OCI-LY3 (cell line): ENCODE results near the gene RDH11.

Source experiments
- H2AFZ ChIP-seq: fragments of 200-600, 300-600 bp; shearing (Covaris generic); 2 replicates; pipeline ENCODE4 v1.6.0; 2014; ENCODE audit warnings: antibody characterized with exemption, low read depth, low read length
- H3K27ac ChIP-seq: fragments of 200-600, 300-600 bp; sonication (generic); 2 replicates; pipeline ENCODE4 v1.5.1; 2014; ENCODE audit warnings: mild to moderate bottlenecking, low read length, moderate library complexity, mixed read lengths
- H3K27me3 ChIP-seq: fragments of 200-600, 300-600 bp; sonication (generic); 2 replicates; pipeline ENCODE4 v1.6.1; 2014; ENCODE audit warnings: low read depth, low read length, mixed read lengths
- H3K36me3 ChIP-seq: fragments of 200-600, 300-600 bp; sonication (generic); replicated peaks from 2 replicates; pipeline ENCODE3; 2014; ENCODE audit warnings: low read depth, low read length, mixed read lengths
- H3K4me1 ChIP-seq: fragments of 300-600, 200-600 bp; sonication (generic); 2 replicates; pipeline ENCODE4 v1.6.1; 2014; ENCODE audit warnings: low read length, mixed read lengths
- H3K4me2 ChIP-seq: fragments of 200-600, 300-600 bp; sonication (generic); 2 replicates; pipeline ENCODE4 v1.6.1; 2014; ENCODE audit warnings: low read length, mixed read lengths
- H3K4me3 ChIP-seq: fragments of 300-600, 200-600 bp; sonication (generic); 2 replicates; pipeline ENCODE4 v1.5.1; 2014; ENCODE audit warnings: antibody characterized with exemption, mild to moderate bottlenecking, low read length, moderate library complexity
- H3K79me2 ChIP-seq: fragments of 300-600, 200-600 bp; shearing (Covaris generic); 2 replicates; pipeline ENCODE4 v1.6.1; 2014; ENCODE audit warnings: mild to moderate bottlenecking, low read length, mixed read lengths
- H3K9ac ChIP-seq: fragments of 300-600, 200-600 bp; shearing (Covaris generic); 2 replicates; pipeline ENCODE4 v1.6.0; 2014; ENCODE audit warnings: mild to moderate bottlenecking, low read length, moderate library complexity
- H3K9me3 ChIP-seq: fragments of 200-600, 300-600 bp; shearing (Covaris generic); 2 replicates; pipeline ENCODE4 v1.6.1; 2014; ENCODE audit warnings: low read length, mixed read lengths; ENCODE audit not compliant: insufficient read depth
- H4K20me1 ChIP-seq: fragments of 200-600, 300-600 bp; sonication (generic); 2 replicates; pipeline ENCODE4 v1.6.1; 2016; ENCODE audit warnings: low read length, mixed read lengths; ENCODE audit not compliant: insufficient read depth
- EZH2phosphoT487 ChIP-seq: fragments of 200-600 bp; shearing (Covaris generic); IDR thresholded peaks from 2 replicates; pipeline ENCODE4 v1.6.1; 2018; ENCODE audit warnings: antibody characterized with exemption, mixed run types, low read depth
- TF ChIP-seq, protein P1 (sequence below): fragments of 200-600, 300-600 bp; sonication (generic); IDR thresholded peaks from 2 replicates; pipeline ENCODE4 v1.5.1; 2014; ENCODE audit warnings: antibody characterized with exemption, low read length, low read depth

The RDH11 gene

DNA sequence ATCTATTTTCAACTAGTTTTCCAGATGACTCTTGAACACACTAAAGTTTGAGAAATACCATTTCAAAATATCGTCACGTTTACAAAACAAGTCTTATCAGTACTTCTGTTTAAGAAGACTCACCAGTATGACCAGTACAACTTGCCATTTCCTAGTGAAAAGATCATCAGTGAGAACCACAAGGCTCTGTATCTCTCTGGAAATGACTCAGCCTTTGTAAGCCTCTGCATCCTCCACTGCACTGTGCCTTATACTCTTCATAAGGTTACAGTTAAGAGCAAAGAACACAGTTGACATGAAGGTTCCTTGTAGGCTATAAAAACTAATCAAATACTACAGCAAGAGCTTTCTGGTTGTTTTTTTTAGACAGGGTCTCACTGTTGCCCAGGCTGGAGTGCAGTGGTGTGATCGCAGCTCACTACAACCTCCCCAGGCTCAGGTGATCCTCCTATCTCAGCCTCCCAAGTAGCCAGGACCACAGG is 15.4 kb downstream of the RDH11 start:
- Histone ChIP-seq H3K4me2 (no peak overlapping the region), H3K9me3 (no peaks in the 10 kb centered on the region), H4K20me1 (peaks cover 17% of the 10 kb centered on the region), H3K79me2 (0 out of 2 replicates have a peak, but pooled peaks cover 4% of the 10 kb centered on the region), H3K27me3 (no peaks in the 10 kb centered on the region), H2AFZ (no peak overlapping the region), H3K36me3 (peaks cover 70% of the 10 kb centered on the region), H3K4me1 (peaks cover 18% of the 10 kb centered on the region), H3K9ac (no peak overlapping the region), H3K27ac (no peak overlapping the region), H3K4me3 (no peak overlapping the region)
- TF ChIP-seq EZH2phosphoT487: no peak
- TF ChIP-seq, protein P1, sequence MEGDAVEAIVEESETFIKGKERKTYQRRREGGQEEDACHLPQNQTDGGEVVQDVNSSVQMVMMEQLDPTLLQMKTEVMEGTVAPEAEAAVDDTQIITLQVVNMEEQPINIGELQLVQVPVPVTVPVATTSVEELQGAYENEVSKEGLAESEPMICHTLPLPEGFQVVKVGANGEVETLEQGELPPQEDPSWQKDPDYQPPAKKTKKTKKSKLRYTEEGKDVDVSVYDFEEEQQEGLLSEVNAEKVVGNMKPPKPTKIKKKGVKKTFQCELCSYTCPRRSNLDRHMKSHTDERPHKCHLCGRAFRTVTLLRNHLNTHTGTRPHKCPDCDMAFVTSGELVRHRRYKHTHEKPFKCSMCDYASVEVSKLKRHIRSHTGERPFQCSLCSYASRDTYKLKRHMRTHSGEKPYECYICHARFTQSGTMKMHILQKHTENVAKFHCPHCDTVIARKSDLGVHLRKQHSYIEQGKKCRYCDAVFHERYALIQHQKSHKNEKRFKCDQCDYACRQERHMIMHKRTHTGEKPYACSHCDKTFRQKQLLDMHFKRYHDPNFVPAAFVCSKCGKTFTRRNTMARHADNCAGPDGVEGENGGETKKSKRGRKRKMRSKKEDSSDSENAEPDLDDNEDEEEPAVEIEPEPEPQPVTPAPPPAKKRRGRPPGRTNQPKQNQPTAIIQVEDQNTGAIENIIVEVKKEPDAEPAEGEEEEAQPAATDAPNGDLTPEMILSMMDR: no peak

DNA sequence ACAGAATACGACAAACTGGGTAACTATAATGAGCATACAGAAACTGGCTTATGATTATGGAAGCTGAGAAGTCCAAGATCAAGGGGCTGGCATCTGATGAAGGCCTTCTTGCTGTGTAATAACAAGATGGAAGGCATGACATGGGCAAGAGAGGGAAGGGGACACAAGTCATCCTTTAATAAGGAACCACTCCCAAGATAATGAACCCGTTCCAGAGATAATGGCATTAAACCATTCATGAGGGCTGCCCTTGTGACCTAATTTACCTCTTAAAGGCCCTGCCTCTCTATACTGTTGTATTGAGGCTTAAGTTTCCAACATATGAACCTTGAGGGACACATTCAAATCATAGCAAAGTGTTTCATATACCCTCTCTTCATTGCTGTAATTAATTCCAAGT is 16.6 kb downstream of the RDH11 start:
- H3K9ac ChIP-seq: no peak overlapping the region
- no peak overlapping the region for H3K27ac ChIP-seq
- no peak overlapping the region for H3K4me2 ChIP-seq
- no peak overlapping the region for H3K4me3 ChIP-seq
- peaks cover 58% of the 10 kb centered on the region for H3K36me3 ChIP-seq
- H2AFZ ChIP-seq: no peak overlapping the region
- no peaks in the 10 kb centered on the region for H3K9me3 ChIP-seq
- H4K20me1 ChIP-seq: peaks cover 14% of the 10 kb centered on the region
- H3K4me1 ChIP-seq: peaks cover 20% of the 10 kb centered on the region
- TF ChIP-seq, protein P1: no peak
- no peak for TF ChIP-seq EZH2phosphoT487
- peaks cover 5% of the 10 kb centered on the region for H3K79me2 ChIP-seq
- no peaks in the 10 kb centered on the region for H3K27me3 ChIP-seq

DNA sequence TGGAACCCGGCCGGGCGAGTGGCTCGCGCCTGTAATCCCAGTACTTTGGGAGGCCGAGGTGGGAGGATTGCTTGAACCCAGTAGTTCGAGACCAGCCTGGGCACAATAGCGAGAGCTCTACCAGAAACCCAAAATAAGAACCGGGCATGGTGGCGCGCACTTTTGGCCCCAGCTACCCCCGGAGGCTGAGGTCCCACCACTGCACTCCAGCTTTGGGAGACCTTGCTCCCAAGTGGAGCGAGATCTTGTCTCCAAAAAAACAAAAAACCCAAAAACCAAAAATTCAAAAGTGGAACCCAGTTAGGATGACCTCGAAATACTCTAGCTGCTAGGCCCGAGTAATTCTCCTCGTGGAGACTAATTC is 20.4 kb downstream of the RDH11 start:
- Histone ChIP-seq H3K27ac (no peak overlapping the region), H3K36me3 (peaks cover 27% of the 10 kb centered on the region), H3K27me3 (no peaks in the 10 kb centered on the region), H3K9ac (peak overlapping the region; percentile 78), H4K20me1 (peaks cover 8% of the 10 kb centered on the region; the same call in 1 of the 2 replicates), H3K4me2 (peak overlapping the region; percentile 89), H2AFZ (peak overlapping the region; percentile 96), H3K9me3 (no peaks in the 10 kb centered on the region), H3K79me2 (peaks cover 19% of the 10 kb centered on the region), H3K4me1 (peaks cover 16% of the 10 kb centered on the region), H3K4me3 (peak overlapping the region; percentile 97)
- no peak for TF ChIP-seq EZH2phosphoT487
- TF ChIP-seq, protein P1: no peak

DNA sequence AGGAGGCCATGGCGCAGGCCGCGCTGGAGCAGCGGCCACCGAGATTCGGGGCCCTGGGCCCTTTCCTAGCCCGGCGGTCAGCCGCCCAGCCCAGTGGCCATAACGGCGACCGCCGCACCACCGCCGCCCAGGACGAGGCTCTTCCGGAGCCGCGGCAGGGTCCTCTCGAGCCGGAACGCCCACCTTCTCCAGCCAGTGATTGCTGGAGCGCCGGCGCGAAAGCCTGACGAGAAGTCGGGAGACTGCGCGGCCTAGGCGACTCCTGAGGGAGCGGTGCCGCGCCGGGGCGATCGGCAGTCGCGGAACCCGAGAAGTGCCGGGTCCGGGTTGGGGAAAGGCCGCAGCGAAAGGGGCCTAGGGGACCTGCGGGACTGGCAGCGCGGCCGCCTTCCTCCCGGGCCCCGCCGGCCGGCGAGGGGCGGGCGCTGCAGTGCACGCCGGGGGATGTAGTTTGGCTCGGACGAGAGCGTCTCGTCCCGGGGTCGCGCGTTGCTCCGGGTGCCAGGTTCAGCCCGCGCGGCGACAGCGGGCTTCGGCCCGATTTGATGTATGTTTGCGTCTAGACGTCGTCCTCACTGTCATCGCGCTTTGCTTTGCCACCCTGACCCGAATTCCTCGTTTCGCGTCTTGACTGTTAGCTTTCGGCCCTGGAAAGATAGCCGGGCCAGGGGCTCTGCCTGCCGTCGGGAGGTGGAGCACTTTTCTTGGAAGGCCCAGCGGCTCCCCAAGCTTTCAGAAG is 20.9 kb downstream of the RDH11 start, which contains the start of gene VTI1B:
TSS of gene VTI1B (minus strand) at position 153 of the 739 bp plus-strand sequence. CDS start at position 10, 143 bp downstream.
- Histone ChIP-seq H3K27me3 (no peaks in the 10 kb centered on the region), H3K36me3 (peaks cover 23% of the 10 kb centered on the region), H3K4me3 (peak within 1 kb of the TSS; percentile 97), H3K4me2 (peak within 1 kb of the TSS; percentile 89), H3K27ac (peak within 1 kb of the TSS; percentile 69), H3K79me2 (peaks cover 19% of the 10 kb centered on the region), H2AFZ (peak within 1 kb of the TSS; percentile 96), H3K9me3 (no peaks in the 10 kb centered on the region), H3K9ac (peak within 1 kb of the TSS; percentile 78), H4K20me1 (peaks cover 4% of the 10 kb centered on the region; the same call in 1 of the 2 replicates), H3K4me1 (peaks cover 12% of the 10 kb centered on the region)
- TF ChIP-seq, protein P1: no peak
- TF ChIP-seq EZH2phosphoT487: no peak
